Adrenal gland (tissue), 5 donors: ENCODE data around the gene ATP9B.

Experiments
- CTCF ChIP-seq, 6 experiments: fragments of 450-650 bp in 4 of 6; fragments of 200-600 bp in 2 of 6; sonication (generic) in 1 of 6; IDR thresholded peaks; 1 replicate in 5 of 6; 2 replicates in 1 of 6; pipeline versions ENCODE4 v1.5.1 to v1.8.0; 2016 to 2021; ENCODE audit warnings: antibody characterized with exemption in 6 of 6, mild to moderate bottlenecking in 2 of 6, moderate library complexity in 1 of 6
- POLR2A ChIP-seq, 2 donors: fragments of 450-650 bp; IDR thresholded peaks; one replicate each; pipeline ENCODE4 v1.6.1; 2017; ENCODE audit warnings: antibody characterized with exemption in 2 of 2, mild to moderate bottlenecking in 2 of 2, moderate library complexity in 1 of 2
- donor health status: DM: no; HTN: no; CAD: no.

- TF ChIP-seq CTCF (IDR thresholded peaks at IDR 0.05) (no peak), POLR2A (IDR thresholded peaks at IDR 0.05) (no peak)
Observed at GRCh38 chr18:79274823-79275222, 205.6 kb downstream of the ATP9B start.
